Measurements from ENCODE around the gene TMEM92. TPM values are rescaled to one million over a fixed set of nuclear protein-coding genes. Genes with fewer than 3 reads are reported as not detected.
"Not testable (repeated sequence)": the region's sequence is repeated elsewhere in the genome, so short reads cannot be mapped to it uniquely, and the experiment has no call there.

TMEM92 gene
- polyA plus RNA-seq, 3 donors = 0.59 to 1.4 TPM; not detected in 1

GRCh38 chr17:50314456-50315011, 40.3 kb downstream of the TMEM92 start:
- WGBS, 3 donors = 80 to 88% (median 87%) methylated on average over 6 of the region's 6 CpGs
- no peak overlapping the region for H3K27ac ChIP-seq (ENCODE audit: low read depth, low read length)

GRCh38 chr17:50316016-50316587, 41.8 kb downstream of the TMEM92 start:
- 62 to 78% (median 69%) methylated on average over 3 of the region's 3 CpGs for WGBS, 3 donors

GRCh38 chr17:50316660-50317059, 42.4 kb downstream of the TMEM92 start:
- WGBS, 3 donors = 83 to 93% (median 92%) methylated on average over 2 of the region's 2 CpGs
- H3K27ac ChIP-seq (ENCODE audit: low read depth, low read length) = not testable (repeated sequence)

More at GRCh38 chr17:50316016-50316587, 41.8 kb downstream of the TMEM92 start:
- no peak overlapping the region for H3K27ac ChIP-seq (ENCODE audit: low read depth, low read length)

GRCh38 chr17:50317121-50317520, 42.9 kb downstream of the TMEM92 start:
- WGBS, 3 donors = 90 to 97% (median 94%) methylated on average over 2 of the region's 2 CpGs
- no peak overlapping the region for H3K27ac ChIP-seq (ENCODE audit: low read depth, low read length)

- H3K27ac ChIP-seq (ENCODE audit: low read depth, low read length) = no peak overlapping the region
- 53 to 72% (median 71%) methylated on average over 10 of the region's 10 CpGs for WGBS, 3 donors
These were observed 44.4 kb downstream of the TMEM92 start for GRCh38 chr17:50318501-50319285.

- H3K27ac ChIP-seq (ENCODE audit: low read depth, low read length) = no peak overlapping the region
- WGBS, 3 donors = 80 to 82% (median 80%) methylated on average over 12 of the region's 12 CpGs
These were observed 45.2 kb downstream of the TMEM92 start for GRCh38 chr17:50319306-50320004.

GRCh38 chr17:50322271-50322670, 48.0 kb downstream of the TMEM92 start:
- no peak overlapping the region for H3K27ac ChIP-seq (ENCODE audit: low read depth, low read length)
- 61 to 74% (median 72%) methylated on average over 7 of the region's 7 CpGs for WGBS, 3 donors

GRCh38 chr17:50323060-50323459, 48.8 kb downstream of the TMEM92 start:
- 62 to 65% (median 63%) methylated on average over 5 of the region's 5 CpGs for WGBS, 3 donors
- no peak overlapping the region for H3K27ac ChIP-seq (ENCODE audit: low read depth, low read length)

GRCh38 chr17:50325906-50326305, 51.6 kb downstream of the TMEM92 start:
- WGBS, 3 donors = 54 to 66% (median 59%) methylated on average over 4 of the region's 4 CpGs
- no peak overlapping the region for H3K27ac ChIP-seq (ENCODE audit: low read depth, low read length)

GRCh38 chr17:50326831-50327364, 52.6 kb downstream of the TMEM92 start:
- 55 to 78% (median 76%) methylated on average over 9 of the region's 9 CpGs for WGBS, 3 donors
- no peak overlapping the region for H3K27ac ChIP-seq (ENCODE audit: low read depth, low read length)

GRCh38 chr17:50328363-50329325, 54.4 kb downstream of the TMEM92 start:
- 70 to 80% (median 77%) methylated on average over 21 of the region's 21 CpGs for WGBS, 3 donors
- H3K27ac ChIP-seq (ENCODE audit: low read depth, low read length) = no peak overlapping the region

GRCh38 chr17:50329716-50330115, 55.5 kb downstream of the TMEM92 start:
- WGBS, 3 donors = 74 to 90% (median 77%) methylated on average over 3 of the region's 3 CpGs
- no peak overlapping the region for H3K27ac ChIP-seq (ENCODE audit: low read depth, low read length)

- H3K27ac ChIP-seq (ENCODE audit: low read depth, low read length) = no peak overlapping the region
- WGBS, 3 donors = 83 to 86% (median 86%) methylated on average over 11 of the region's 11 CpGs
These were observed 56.0 kb downstream of the TMEM92 start for GRCh38 chr17:50330151-50330775.

Other genes with a start within 250 kb of the TMEM92 start
- 10 to 100 TPM; 13.2 to 19.1 (median 13.4) TPM for gene ITGA3, start 218.4 kb upstream of the TMEM92 start, polyA plus RNA-seq
- gene PDK2, start 179.1 kb upstream of the TMEM92 start, polyA plus RNA-seq = 10 to 100 TPM; 24.3 to 46.5 (median 29.3) TPM
- gene SAMD14, start 144.3 kb upstream of the TMEM92 start, polyA plus RNA-seq = 1 to 10 TPM in 2 of 3 donors, under 1 TPM in 1; 0.46 to 1.4 (median 1.3) TPM
- 10 to 100 TPM; 11.8 to 48.7 (median 21.6) TPM for gene PPP1R9B, start 123.8 kb upstream of the TMEM92 start, polyA plus RNA-seq
- gene SGCA, start 108.5 kb upstream of the TMEM92 start, polyA plus RNA-seq = 1 to 10 TPM in 2 of 3 donors, under 1 TPM in 1; 0.83 to 4.0 (median 3.1) TPM
- 100 to 1,000 TPM in 2 of 3 donors, 10 to 100 TPM in 1; 29.6 to 209 (median 106) TPM for gene COL1A1, start 72.8 kb upstream of the TMEM92 start, polyA plus RNA-seq
- gene XYLT2, start 71.7 kb downstream of the TMEM92 start, polyA plus RNA-seq = 10 to 100 TPM in 1 of 3 donors, 1 to 10 TPM in 2; 7.9 to 11.6 (median 9.0) TPM
- gene MRPL27, start 98.7 kb downstream of the TMEM92 start, polyA plus RNA-seq = 100 to 1,000 TPM in 1 of 3 donors, 10 to 100 TPM in 2; 68.8 to 105 (median 99.8) TPM
- under 1 TPM; 0.16 to 0.25 (median 0.22) TPM for gene EME1, start 98.8 kb downstream of the TMEM92 start, polyA plus RNA-seq
- gene LRRC59, start 123.1 kb downstream of the TMEM92 start, polyA plus RNA-seq = 10 to 100 TPM; 57.1 to 74.7 (median 63.1) TPM
- 100 to 1,000 TPM in 1 of 3 donors, 10 to 100 TPM in 2; 15.6 to 103 (median 46.8) TPM for gene ACSF2, start 151.8 kb downstream of the TMEM92 start, polyA plus RNA-seq
- 1 to 10 TPM in 1 of 3 donors, under 1 TPM in 1, not detected in 1; 0.54 to 5.6 TPM for gene CHAD, start 194.4 kb downstream of the TMEM92 start, polyA plus RNA-seq
- gene RSAD1, start 204.4 kb downstream of the TMEM92 start, polyA plus RNA-seq = 10 to 100 TPM; 21.9 to 27.9 (median 25.9) TPM
- under 1 TPM; 0.09 to 0.34 (median 0.18) TPM for gene MYCBPAP, start 234.0 kb downstream of the TMEM92 start, polyA plus RNA-seq

Measured in adipose tissue (tissue), 3 donors.